IPS-20b (cell line): ENCODE results near the gene DENND4B.

Experiments
- H3K27ac ChIP-seq: one replicate; pipeline ENCODE4 v1.5.1; 2013; ENCODE audit warnings: low read length
- H3K27me3 ChIP-seq: 2 replicates; pipeline ENCODE4 v1.6.1; 2013; ENCODE audit warnings: mild to moderate bottlenecking, low read length, inconsistent platforms; ENCODE audit not compliant: insufficient read depth
- H3K36me3 ChIP-seq: 2 replicates; pipeline ENCODE4 v1.6.1; 2013; ENCODE audit warnings: low read depth, mild to moderate bottlenecking, inconsistent platforms, low read length, moderate library complexity; ENCODE audit not compliant: insufficient read depth
- H3K4me1 ChIP-seq: 2 replicates; pipeline ENCODE4 v1.6.1; 2013; ENCODE audit warnings: mild to moderate bottlenecking, control low read depth, inconsistent platforms, low read length, moderate library complexity; ENCODE audit not compliant: insufficient read depth
- H3K4me3 ChIP-seq: 2 replicates; pipeline ENCODE4 v1.5.1; 2013; ENCODE audit warnings: mild to moderate bottlenecking, low read length, inconsistent platforms
- H3K9ac ChIP-seq: 2 replicates; pipeline ENCODE4 v1.6.1; 2013; ENCODE audit warnings: low read depth, mild to moderate bottlenecking, inconsistent platforms, low read length, moderate library complexity
- H3K9me3 ChIP-seq: 2 replicates; pipeline ENCODE4 v1.6.1; 2013; ENCODE audit warnings: mild to moderate bottlenecking, low read depth, low read length, inconsistent platforms; ENCODE audit not compliant: insufficient read depth

The DENND4B gene

DNA sequence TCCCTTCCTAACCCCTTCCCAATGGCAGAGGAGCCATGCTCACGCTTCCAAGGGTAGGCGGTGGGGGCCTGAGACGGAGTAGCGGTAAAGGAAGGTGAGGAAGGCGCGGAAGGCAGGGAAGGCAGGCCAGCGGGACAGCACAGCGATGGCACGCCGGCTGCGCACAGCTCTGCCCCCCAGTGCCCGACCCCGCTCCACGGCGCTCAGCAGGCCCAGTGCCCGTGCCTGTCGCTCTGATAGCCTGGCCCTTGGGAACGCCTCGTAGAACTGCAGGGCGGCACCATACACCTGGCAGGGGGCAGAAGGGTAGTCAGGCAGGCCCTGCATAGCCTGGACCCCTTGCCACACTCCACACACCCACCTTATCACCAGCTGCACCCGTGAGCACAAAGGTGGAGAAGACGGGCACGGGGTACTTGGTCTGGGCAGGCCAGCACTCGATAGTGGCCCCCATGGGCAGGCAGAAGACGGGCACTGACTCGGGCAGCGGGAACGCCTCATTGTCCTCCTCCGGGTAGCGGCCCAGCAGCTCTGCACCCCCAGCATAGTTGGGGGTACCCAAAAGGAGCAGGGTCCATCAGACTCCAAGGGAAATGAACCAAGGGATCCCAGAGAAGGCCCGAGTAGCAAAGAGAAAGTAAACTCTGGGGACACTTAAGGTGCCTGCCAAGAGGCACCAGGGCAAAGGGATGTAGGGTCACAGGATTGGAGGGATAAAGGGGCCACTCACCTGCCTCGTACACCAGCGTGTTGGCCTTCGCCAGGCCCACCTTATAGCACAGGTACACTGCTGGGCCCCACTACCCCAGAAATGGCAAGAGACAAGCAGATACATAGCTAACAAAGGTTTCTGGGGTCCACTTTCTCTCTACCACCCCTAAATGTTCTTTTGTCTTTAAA is 4.4 kb downstream of the DENND4B start:
- Histone ChIP-seq H3K9ac (no peak overlapping the region), H3K4me3 (no peak overlapping the region), H3K27ac (no peak overlapping the region)

DNA sequence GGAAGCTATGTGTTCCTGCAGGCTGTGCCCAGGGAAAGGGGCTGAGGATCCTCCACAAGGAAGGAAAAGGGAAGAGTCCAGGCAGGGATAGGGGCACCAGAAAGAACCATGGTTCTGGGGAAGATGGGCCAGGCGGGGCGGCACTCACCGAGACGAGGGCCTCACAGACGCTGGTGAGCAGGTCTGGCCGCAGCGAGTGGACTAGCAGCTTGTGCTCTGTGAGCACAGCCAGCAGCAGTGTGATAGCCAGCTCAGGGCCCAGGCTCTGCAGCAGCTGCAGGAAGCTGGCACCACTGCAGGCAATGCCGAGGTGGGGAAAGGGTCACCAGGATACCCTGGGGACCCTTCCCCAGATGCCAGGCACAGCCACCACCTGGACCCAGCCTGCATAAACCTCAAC is 5.8 kb downstream of the DENND4B start:
- H3K9me3 ChIP-seq: no peaks in the 10 kb centered on the region
- H3K27me3 ChIP-seq: no peaks in the 10 kb centered on the region
- H3K36me3 ChIP-seq: peaks cover 70% of the 10 kb centered on the region
- no peaks in the 10 kb centered on the region for H3K4me1 ChIP-seq
- H3K27ac ChIP-seq: no peak overlapping the region
- H3K9ac ChIP-seq: no peak overlapping the region
- no peak overlapping the region for H3K4me3 ChIP-seq

More for the DNA sequence above, 4.4 kb downstream of the DENND4B start:
- Histone ChIP-seq H3K36me3 (peaks cover 58% of the 10 kb centered on the region), H3K9me3 (no peaks in the 10 kb centered on the region), H3K4me1 (no peaks in the 10 kb centered on the region), H3K27me3 (no peaks in the 10 kb centered on the region)

DNA sequence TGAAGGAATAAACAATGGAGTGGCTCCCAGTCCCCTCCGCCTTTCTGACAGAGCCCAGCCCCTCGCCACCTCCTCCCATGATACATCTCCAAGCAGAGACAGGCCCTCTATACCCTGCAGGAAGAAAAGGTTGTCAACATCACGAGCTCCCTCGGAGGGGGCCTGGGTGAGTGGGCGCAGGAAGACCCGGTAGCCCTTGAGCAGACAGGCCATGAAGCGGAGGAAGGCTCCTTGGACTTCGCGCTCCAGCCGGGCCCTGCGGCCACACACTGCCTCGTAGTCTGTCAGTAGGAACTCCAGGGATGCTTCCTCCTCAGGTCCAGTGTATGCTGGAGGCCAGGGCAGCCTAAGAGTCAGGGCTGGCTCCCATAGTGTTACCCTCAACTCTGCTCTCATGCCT is 7.0 kb downstream of the DENND4B start:
- Histone ChIP-seq H3K4me3 (no peak overlapping the region), H3K27me3 (no peaks in the 10 kb centered on the region), H3K9ac (no peak overlapping the region), H3K9me3 (no peaks in the 10 kb centered on the region), H3K27ac (no peak overlapping the region), H3K36me3 (peaks cover 81% of the 10 kb centered on the region), H3K4me1 (no peaks in the 10 kb centered on the region)

DNA sequence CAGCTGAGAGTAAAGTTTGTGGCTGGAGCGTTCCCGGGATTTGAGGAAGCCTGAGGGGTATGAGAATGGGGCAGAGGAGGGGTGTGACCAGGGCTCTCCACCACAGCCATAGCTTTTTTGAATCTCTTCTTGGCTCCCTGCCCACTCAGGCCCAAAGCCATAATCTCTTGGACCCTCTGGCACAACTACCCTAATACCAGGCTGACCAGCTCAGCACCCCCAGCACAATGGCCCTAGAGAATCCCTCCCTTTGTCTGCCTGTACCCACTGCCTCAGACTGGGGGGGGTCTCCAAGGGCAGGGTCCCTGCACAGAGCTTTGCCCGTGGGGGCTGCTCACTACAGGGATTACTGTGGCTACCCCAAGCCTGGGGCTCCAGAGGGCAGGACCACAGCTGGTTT is 7.5 kb downstream of the DENND4B start:
- Histone ChIP-seq H3K4me3 (no peak overlapping the region), H3K36me3 (peaks cover 84% of the 10 kb centered on the region), H3K4me1 (no peaks in the 10 kb centered on the region), H3K27ac (no peak overlapping the region), H3K27me3 (no peaks in the 10 kb centered on the region), H3K9me3 (no peaks in the 10 kb centered on the region), H3K9ac (no peak overlapping the region)

DNA sequence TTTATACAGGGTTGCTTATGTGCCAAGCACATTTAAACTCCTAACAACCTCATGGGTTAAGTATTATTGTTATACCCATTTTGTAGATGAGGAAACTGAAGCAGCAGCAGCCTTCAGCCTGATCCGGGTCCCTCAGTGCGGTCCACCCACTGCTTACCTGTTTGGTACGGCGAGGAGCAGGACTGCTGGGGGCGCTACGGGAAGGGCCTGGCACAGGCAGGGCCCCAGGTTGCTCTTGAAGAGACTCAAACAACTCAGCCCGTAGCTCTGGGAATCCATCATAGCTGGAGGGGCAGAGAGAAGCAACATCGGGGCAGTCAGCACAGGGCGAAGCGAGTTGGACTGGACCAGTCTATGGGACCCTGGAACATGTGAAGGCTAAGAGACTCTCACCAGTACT is 9.2 kb downstream of the DENND4B start:
- Histone ChIP-seq H3K9me3 (no peaks in the 10 kb centered on the region), H3K27ac (no peak overlapping the region), H3K27me3 (no peaks in the 10 kb centered on the region), H3K4me1 (no peaks in the 10 kb centered on the region), H3K4me3 (no peak overlapping the region), H3K36me3 (peaks cover 87% of the 10 kb centered on the region), H3K9ac (no peak overlapping the region)

DNA sequence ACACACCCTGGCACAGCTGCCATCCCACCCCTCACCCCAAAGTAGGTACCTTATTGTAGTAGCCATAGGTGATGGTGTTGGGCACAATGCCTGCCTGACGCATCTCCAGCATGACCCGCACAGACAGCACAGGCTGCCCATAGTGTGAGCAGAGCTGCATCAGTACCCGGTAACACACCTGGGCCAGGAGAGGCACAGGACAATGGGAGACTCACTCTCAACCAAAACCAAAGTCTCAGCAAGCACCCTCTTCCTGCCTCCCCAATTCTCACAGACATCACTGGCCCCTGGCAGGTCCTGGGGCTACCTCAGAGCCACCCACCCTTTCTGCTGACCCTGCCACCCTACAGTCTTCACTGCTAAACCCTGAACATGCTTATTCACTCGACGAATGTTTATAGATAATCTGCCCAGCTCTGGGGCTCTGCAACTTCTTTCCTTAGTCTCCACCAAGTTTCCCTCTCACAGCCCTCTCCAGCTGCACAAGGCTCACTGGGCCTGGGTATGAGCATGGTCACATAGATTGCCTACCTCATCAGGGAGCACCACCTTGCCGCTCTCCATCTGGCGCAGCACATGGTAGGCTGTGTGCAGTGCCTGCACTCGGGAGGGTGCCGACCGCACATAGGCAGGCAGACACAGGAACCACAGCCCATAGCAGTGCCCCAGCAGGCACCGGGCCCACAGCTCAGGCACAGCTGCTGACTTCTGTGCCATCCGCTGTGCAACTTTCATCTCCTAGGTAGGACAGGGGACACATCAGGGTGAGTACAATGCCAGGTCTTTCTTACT is 10.3 kb downstream of the DENND4B start:
- Histone ChIP-seq H3K27ac (no peak overlapping the region), H3K9ac (no peak overlapping the region), H3K27me3 (no peaks in the 10 kb centered on the region), H3K4me3 (no peak overlapping the region), H3K4me1 (no peaks in the 10 kb centered on the region), H3K36me3 (peaks cover 85% of the 10 kb centered on the region), H3K9me3 (no peaks in the 10 kb centered on the region)

DNA sequence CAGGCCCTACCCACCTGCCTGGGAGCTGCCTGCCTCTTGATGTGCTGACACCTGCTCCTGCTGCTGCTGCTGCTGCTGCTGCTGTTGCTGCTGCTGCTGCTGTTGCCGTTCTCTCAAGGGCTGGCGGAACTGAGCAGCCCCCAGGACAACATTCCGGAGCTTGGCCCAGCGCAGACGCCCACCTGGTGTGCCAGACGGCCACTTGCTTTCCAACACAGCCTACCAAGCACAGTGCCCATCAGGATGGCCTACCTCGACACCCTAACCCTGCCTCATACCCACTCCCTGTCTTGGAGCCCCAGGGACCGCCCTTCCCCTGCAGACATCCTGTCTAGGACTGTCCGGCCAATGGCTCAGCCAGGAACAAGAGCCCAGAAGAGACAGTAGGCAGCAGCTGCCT is 11.8 kb downstream of the DENND4B start:
- H3K9ac ChIP-seq: no peak overlapping the region
- no peak overlapping the region for H3K4me3 ChIP-seq
- no peaks in the 10 kb centered on the region for H3K4me1 ChIP-seq
- no peaks in the 10 kb centered on the region for H3K9me3 ChIP-seq
- peaks cover 85% of the 10 kb centered on the region for H3K36me3 ChIP-seq
- H3K27me3 ChIP-seq: no peaks in the 10 kb centered on the region
- H3K27ac ChIP-seq: no peak overlapping the region

DNA sequence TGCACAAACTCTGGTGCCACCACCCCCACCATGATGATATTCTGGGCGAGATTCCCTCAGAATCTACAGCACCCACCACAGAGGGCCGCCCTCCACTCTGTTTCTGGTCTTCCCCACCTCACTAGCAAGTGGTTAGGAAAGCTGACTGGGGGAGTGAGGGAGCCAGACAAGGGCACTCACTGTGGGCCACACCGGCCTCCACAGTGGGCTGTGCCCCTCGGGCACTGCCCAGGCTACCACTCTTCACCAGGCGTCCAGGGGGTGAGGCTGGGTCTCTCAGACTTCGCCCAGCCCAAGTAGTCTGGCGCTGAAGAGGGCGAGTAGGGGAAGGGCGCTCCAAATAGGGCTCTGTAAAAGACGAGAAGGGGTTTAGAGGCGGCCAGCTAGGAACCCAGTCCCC is 12.6 kb downstream of the DENND4B start:
- Histone ChIP-seq H3K4me3 (no peak overlapping the region), H3K4me1 (no peaks in the 10 kb centered on the region), H3K9ac (no peak overlapping the region), H3K36me3 (peaks cover 81% of the 10 kb centered on the region), H3K27me3 (no peaks in the 10 kb centered on the region), H3K27ac (no peak overlapping the region), H3K9me3 (no peaks in the 10 kb centered on the region)

DNA sequence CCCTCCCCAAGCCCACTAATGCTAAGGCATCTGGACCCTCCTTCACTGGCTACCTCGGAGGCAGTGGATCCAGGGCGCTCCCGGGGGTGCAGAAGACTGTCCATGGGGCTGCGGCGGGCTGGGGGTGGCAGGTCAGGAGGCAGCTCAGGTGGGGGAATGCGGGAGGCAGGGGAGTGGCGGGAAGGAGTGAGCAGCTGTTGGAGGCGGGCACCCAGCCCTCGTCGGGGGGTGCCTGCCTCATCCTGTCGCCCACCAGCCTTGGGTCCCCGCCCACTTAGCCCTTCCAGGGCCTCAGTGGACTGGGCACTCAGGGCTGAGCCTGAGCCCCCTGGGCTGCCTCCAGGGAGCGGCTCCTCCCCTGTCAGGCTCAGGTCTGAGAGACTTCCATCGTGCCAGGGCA is 13.1 kb downstream of the DENND4B start:
- Histone ChIP-seq H3K9me3 (no peaks in the 10 kb centered on the region), H3K4me3 (no peak overlapping the region), H3K9ac (no peak overlapping the region), H3K4me1 (no peaks in the 10 kb centered on the region), H3K36me3 (peaks cover 77% of the 10 kb centered on the region), H3K27ac (no peak overlapping the region), H3K27me3 (no peaks in the 10 kb centered on the region)

DNA sequence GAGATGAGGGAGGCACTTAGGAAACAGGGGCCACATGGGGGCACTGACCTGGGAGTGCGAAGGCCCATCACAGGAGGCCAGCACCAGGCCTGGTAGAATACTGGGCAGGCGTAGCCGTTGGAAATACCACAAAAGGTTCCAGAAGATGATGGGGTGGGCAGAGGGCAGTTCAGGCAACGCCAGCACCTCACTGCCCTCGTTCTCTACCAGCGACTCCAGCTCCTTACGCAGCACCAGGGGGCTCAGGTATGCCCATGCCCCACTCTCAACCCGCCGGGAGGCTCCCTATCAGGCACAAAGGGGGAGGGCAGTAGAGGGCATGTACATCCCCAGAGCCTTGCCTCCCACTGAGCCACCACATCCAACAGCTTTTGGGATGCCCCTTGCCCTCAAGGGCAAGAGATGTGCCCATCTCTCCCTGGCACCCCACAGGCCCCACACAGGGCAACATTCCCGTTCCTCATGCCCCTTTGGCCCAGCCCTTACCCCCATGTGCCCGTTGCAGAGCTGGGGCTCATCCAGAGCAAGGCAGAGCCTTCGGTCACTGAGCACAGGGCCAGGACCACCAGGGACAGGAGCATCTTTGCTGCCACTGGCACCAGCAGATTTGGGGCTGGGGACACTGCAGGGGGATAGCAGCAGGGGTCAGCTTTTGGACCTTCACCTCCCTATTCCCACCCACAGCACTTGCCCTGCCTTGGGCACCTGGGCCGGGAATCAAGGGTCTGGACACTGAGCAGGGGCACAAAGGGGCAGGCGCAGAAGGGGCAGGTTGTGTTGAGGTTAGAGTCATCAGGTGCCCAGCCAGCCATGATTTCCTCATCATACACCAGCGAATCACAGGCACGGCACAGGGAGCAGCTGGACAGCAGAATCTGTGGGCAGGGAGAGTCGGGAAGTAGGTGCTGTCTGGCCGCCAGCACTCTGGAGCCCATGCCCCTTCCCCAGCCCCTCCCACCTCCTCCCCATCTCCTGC is 14.1 kb downstream of the DENND4B start:
- Histone ChIP-seq H3K9ac (no peak overlapping the region), H3K9me3 (no peaks in the 10 kb centered on the region), H3K4me3 (no peak overlapping the region), H3K4me1 (no peaks in the 10 kb centered on the region), H3K27me3 (no peaks in the 10 kb centered on the region), H3K36me3 (peaks cover 73% of the 10 kb centered on the region), H3K27ac (no peak overlapping the region)
